H1 (cell line): ENCODE data around the gene KAT2A. TPM values are rescaled to one million over a fixed set of nuclear protein-coding genes. Genes with fewer than 3 reads are reported as not detected.

Experiments
- CTCF ChIA-PET: fragments of 300-600 bp; sonication (Branson Sonifier 250); formaldehyde crosslinking; loops from one replicate; lab custom pipeline; 2021; ENCODE audit not compliant: partially characterized antibody; lab: Charles Lee
- POLR2A ChIA-PET: fragments of 300-600 bp; sonication (Branson Sonifier 250); formaldehyde crosslinking; loops from one replicate; lab custom pipeline; 2021; ENCODE audit warnings: inconsistent platforms; ENCODE audit not compliant: partially characterized antibody; lab: Charles Lee
- DNase-seq, 2 experiments: peaks; one replicate each; pipeline versions ENCODE4 v3.0.0 to v3.0.0-alpha.2; 2010 to 2022; ENCODE audit warnings: low spot score in 2 of 2, low read depth in 1 of 2, mixed read lengths in 1 of 2
- FAIRE-seq: peaks from 2 replicates; lab custom pipeline; 2011; peaks lifted over from hg19 to GRCh38; lab: Jason Lieb, UNC
- H2AFZ ChIP-seq: 2 replicates; pipeline ENCODE4 v1.8.1; 2012; ENCODE audit warnings: low read length, inconsistent platforms
- H2AK5ac ChIP-seq: 2 replicates; pipeline ENCODE4 v1.6.1; 2013; ENCODE audit warnings: low read depth, low read length
- H2BK120ac ChIP-seq: replicated peaks from 2 replicates; pipeline ENCODE3; 2013; ENCODE audit warnings: low read depth, low read length, inconsistent platforms
- H2BK12ac ChIP-seq: 2 replicates; pipeline ENCODE4 v1.6.1; 2013; ENCODE audit warnings: low read depth, low read length
- H2BK15ac ChIP-seq: 2 replicates; pipeline ENCODE4 v1.6.1; 2013; ENCODE audit warnings: low read length
- H2BK20ac ChIP-seq: 2 replicates; pipeline ENCODE4 v1.6.1; 2013; ENCODE audit warnings: low read length
- H2BK5ac ChIP-seq: 2 replicates; pipeline ENCODE4 v1.6.1; 2013; ENCODE audit warnings: low read depth, low read length
- H3K14ac ChIP-seq: 2 replicates; pipeline ENCODE4 v1.6.1; 2013; ENCODE audit warnings: inconsistent platforms; ENCODE audit not compliant: insufficient read length
- H3K18ac ChIP-seq: 2 replicates; pipeline ENCODE4 v1.6.1; 2013; ENCODE audit warnings: low read length; ENCODE audit errors: extremely low read depth
- H3K23ac ChIP-seq: 2 replicates; pipeline ENCODE4 v1.6.1; 2013; ENCODE audit warnings: inconsistent platforms; ENCODE audit not compliant: insufficient read length
- H3K23me2 ChIP-seq: 2 replicates; pipeline ENCODE4 v1.6.1; 2013; ENCODE audit warnings: low read depth, low read length
- H3K27ac ChIP-seq: 2 replicates; pipeline ENCODE4 v1.6.1; 2011; ENCODE audit warnings: low read depth, low read length, inconsistent platforms
- H3K27me3 ChIP-seq, 4 experiments: replicated peaks in 1 of 4; 1 replicate in 1 of 4; 2 replicates in 3 of 4; pipeline versions ENCODE4 v1.6.1 to v1.8.1; 2011 to 2013; ENCODE audit warnings: low read length in 3 of 4, mild to moderate bottlenecking in 3 of 4, inconsistent platforms in 2 of 4, mixed read lengths in 2 of 4, moderate library complexity in 1 of 4; ENCODE audit not compliant: control insufficient read depth in 3 of 4, insufficient read depth in 3 of 4; ENCODE audit errors: extremely low read depth in 1 of 4
- H3K36me3 ChIP-seq, 4 experiments: 2 replicates each; pipeline versions ENCODE4 v1.6.1 to v1.8.1; 2011 to 2013; ENCODE audit warnings: mild to moderate bottlenecking in 4 of 4, low read length in 3 of 4, moderate library complexity in 2 of 4, control low read depth in 1 of 4, inconsistent platforms in 1 of 4; ENCODE audit not compliant: insufficient read depth in 4 of 4, control insufficient read depth in 2 of 4
- H3K4ac ChIP-seq: replicated peaks from 2 replicates; pipeline ENCODE3; 2013; ENCODE audit warnings: low read length, low read depth, mixed read lengths, inconsistent platforms; ENCODE audit not compliant: insufficient read length
- H3K4me1 ChIP-seq, 4 experiments: replicated peaks in 1 of 4; 1 replicate in 1 of 4; 2 replicates in 3 of 4; pipeline versions ENCODE4 v1.6.1 to v1.8.1; 2011 to 2013; ENCODE audit warnings: low read length in 3 of 4, inconsistent platforms in 2 of 4, mixed read lengths in 1 of 4; ENCODE audit not compliant: insufficient read depth in 4 of 4, control insufficient read depth in 3 of 4
- H3K4me2 ChIP-seq, 2 experiments: 2 replicates each; pipeline versions ENCODE4 v1.6.1 to v1.8.1; 2011 to 2013; ENCODE audit warnings: low read depth in 2 of 2, low read length in 2 of 2, control low read depth in 1 of 2, inconsistent platforms in 1 of 2, mild to moderate bottlenecking in 1 of 2; ENCODE audit not compliant: insufficient read depth in 1 of 2
- H3K4me3 ChIP-seq, 4 experiments: fragments of 200-600, 300-600 bp in 1 of 4; sonication (generic), shearing (Covaris generic), sonication (Bioruptor Twin) in 1 of 4; 2 replicates each; pipeline versions ENCODE4 v1.5.1 to v1.8.1; 2011 to 2016; ENCODE audit warnings: low read length in 4 of 4, low read depth in 3 of 4, control low read depth in 2 of 4, inconsistent platforms in 2 of 4, mild to moderate bottlenecking in 2 of 4, mixed read lengths in 1 of 4, moderate library complexity in 1 of 4; ENCODE audit not compliant: insufficient read depth in 2 of 4; ENCODE audit errors: extremely low read depth in 1 of 4
- H3K56ac ChIP-seq: replicated peaks from 2 replicates; pipeline ENCODE3; 2013; ENCODE audit warnings: low read depth, mild to moderate bottlenecking, mixed read lengths, low read length, inconsistent platforms; ENCODE audit not compliant: insufficient read length
- H3K79me1 ChIP-seq: 2 replicates; pipeline ENCODE4 v1.6.1; 2013; ENCODE audit warnings: low read depth, low read length, control low read depth
- H3K79me2 ChIP-seq, 2 experiments: 2 replicates each; pipeline versions ENCODE4 v1.6.1 to v1.8.1; 2012 to 2013; ENCODE audit warnings: low read length in 2 of 2, mild to moderate bottlenecking in 2 of 2, inconsistent platforms in 1 of 2; ENCODE audit not compliant: insufficient read depth in 2 of 2, control insufficient read depth in 1 of 2
- H3K9ac ChIP-seq, 4 experiments: replicated peaks in 1 of 4; 1 replicate in 1 of 4; 2 replicates in 3 of 4; pipeline versions ENCODE4 v1.6.1 to v1.8.1; 2011 to 2013; ENCODE audit warnings: low read depth in 3 of 4, low read length in 3 of 4, control low read depth in 2 of 4, mild to moderate bottlenecking in 2 of 4, moderate library complexity in 2 of 4, inconsistent platforms in 1 of 4; ENCODE audit errors: extremely low read depth in 1 of 4
- H3K9me3 ChIP-seq, 2 experiments: 2 replicates each; pipeline versions ENCODE4 v1.6.1 to v1.8.1; 2012 to 2013; ENCODE audit warnings: mild to moderate bottlenecking in 2 of 2, moderate library complexity in 2 of 2, control low read depth in 1 of 2, inconsistent platforms in 1 of 2, low read depth in 1 of 2, low read length in 1 of 2, mixed read lengths in 1 of 2; ENCODE audit not compliant: insufficient read depth in 2 of 2
- H4K20me1 ChIP-seq, 2 experiments: replicated peaks in 1 of 2; 2 replicates each; pipeline versions ENCODE3 to v1.8.1; 2011 to 2013; ENCODE audit warnings: inconsistent platforms in 2 of 2, low read length in 2 of 2, mild to moderate bottlenecking in 1 of 2; ENCODE audit not compliant: insufficient read depth in 2 of 2, control insufficient read depth in 1 of 2
- H4K5ac ChIP-seq: 2 replicates; pipeline ENCODE4 v1.6.1; 2013; ENCODE audit warnings: low read length, low read depth, mixed read lengths, inconsistent platforms; ENCODE audit not compliant: insufficient read length
- H4K8ac ChIP-seq: 2 replicates; pipeline ENCODE4 v1.8.0; 2013; ENCODE audit warnings: mild to moderate bottlenecking, moderate library complexity, low read length, inconsistent platforms; ENCODE audit not compliant: insufficient read depth; ENCODE audit errors: extremely low read depth
- H4K91ac ChIP-seq: replicated peaks from 2 replicates; pipeline ENCODE3; 2013; ENCODE audit warnings: low read length, mixed read lengths, inconsistent platforms; ENCODE audit not compliant: insufficient read length
- ASH2L ChIP-seq: fragments of 200-600, 300-600 bp; sonication (generic); IDR thresholded peaks from one replicate; pipeline ENCODE4 v1.7.1; 2017; ENCODE audit warnings: low read length
- BRCA1 ChIP-seq: IDR thresholded peaks from 2 replicates; pipeline ENCODE4 v1.6.1; 2012; ENCODE audit warnings: low read depth, low read length, improper control_type of control experiment
- CTBP2 ChIP-seq: IDR thresholded peaks from 2 replicates; pipeline ENCODE4 v1.7.0; 2011; ENCODE audit warnings: borderline replicate concordance, mild to moderate bottlenecking, moderate library complexity, mixed read lengths, low read length; ENCODE audit not compliant: insufficient read depth, insufficient read length
- EZH2 ChIP-seq: fragments of 200-600 bp; sonication (generic); IDR thresholded peaks from 2 replicates; pipeline ENCODE4 v1.7.1; 2012; ENCODE audit warnings: low read depth, mild to moderate bottlenecking, moderate library complexity, low read length, inconsistent platforms; ENCODE audit not compliant: severe bottlenecking
- FOSL1 ChIP-seq: IDR thresholded peaks from 2 replicates; pipeline ENCODE4 v1.6.1; 2011; ENCODE audit warnings: mild to moderate bottlenecking, low read depth, low read length, moderate library complexity; ENCODE audit not compliant: insufficient read depth
- HDAC2 ChIP-seq, 2 experiments: fragments of 300-600 bp in 1 of 2; sonication (generic) in 1 of 2; IDR thresholded peaks; 2 replicates each; pipeline ENCODE4 v1.6.1; 2011 to 2012; ENCODE audit warnings: low read depth in 2 of 2, low read length in 2 of 2, mild to moderate bottlenecking in 2 of 2, moderate library complexity in 2 of 2, borderline replicate concordance in 1 of 2, inconsistent platforms in 1 of 2
- RBBP5 ChIP-seq: IDR thresholded peaks from 2 replicates; pipeline ENCODE4 v1.7.1; 2012; ENCODE audit warnings: low read depth, mild to moderate bottlenecking, inconsistent platforms, low read length, moderate library complexity, borderline replicate concordance
- SRF ChIP-seq: IDR thresholded peaks from 2 replicates; pipeline ENCODE4 v1.6.1; 2011; ENCODE audit warnings: mild to moderate bottlenecking, low read depth, low read length, moderate library complexity
- TEAD4 ChIP-seq: IDR thresholded peaks from 2 replicates; pipeline ENCODE4 v1.6.1; 2012; ENCODE audit warnings: low read depth, low read length, inconsistent platforms, mixed read lengths
- YY1 ChIP-seq: IDR thresholded peaks from 2 replicates; pipeline ENCODE4 v1.6.1; 2011; ENCODE audit warnings: low read depth, mild to moderate bottlenecking, low read length
- ZNF274 ChIP-seq: IDR thresholded peaks from 2 replicates; pipeline ENCODE4 v1.7.0; 2012; ENCODE audit warnings: low read length, borderline replicate concordance; ENCODE audit errors: extremely low read depth
- WGBS, 2 experiments: shearing (Covaris generic) in 1 of 2; methylation state at CpG; one replicate each; pipeline versions ENCODE4 v1.1.6 to v1.1.7; 2013 to 2015; ENCODE audit warnings: low lambda C conversion rate in 2 of 2, mixed read lengths in 2 of 2, inconsistent platforms in 1 of 2, low coverage in 1 of 2, missing lambda C conversion rate in 1 of 2; ENCODE audit not compliant: insufficient replicate concordance in 2 of 2, insufficient coverage in 1 of 2, insufficient read length in 1 of 2; ENCODE audit errors: extremely low coverage in 1 of 2, missing lambda C conversion rate in 1 of 2; 5-methylcytosine and 5-hydroxymethylcytosine counted together
- polyA plus RNA-seq, 7 experiments: library from polyadenylated mRNA; depleted of rRNA in 3 of 7; stranded (reverse) in 5 of 7; unstranded in 2 of 7; fragments of >200 nt in 5 of 7; fragments of 200-250 nt in 2 of 7; gene quantifications; 1 replicate in 5 of 7; 2 replicates in 1 of 7; 4 replicates in 1 of 7; pipeline versions ENCODE4 v1.2.1 to v1.2.3, GENCODE V29; 2011 to 2013; ENCODE audit warnings: missing spikeins in 2 of 7, mixed read lengths in 2 of 7
- total RNA-seq: library from RNA; stranded (reverse); fragmentation: NEBNext Ultra II Directional; extraction: Animal tissue kit (Norgen Biotek cat#: 25700); gene quantifications from 2 replicates; pipeline ENCODE4 v1.2.1, GENCODE V29; 2021

KAT2A gene
- total and polyA plus RNA-seq, 2 of the 8 experiments (the other 6 are each of a cell fraction or from before 2014, with no cell fraction given), result 34.2 to 40.1 TPM

DNA sequence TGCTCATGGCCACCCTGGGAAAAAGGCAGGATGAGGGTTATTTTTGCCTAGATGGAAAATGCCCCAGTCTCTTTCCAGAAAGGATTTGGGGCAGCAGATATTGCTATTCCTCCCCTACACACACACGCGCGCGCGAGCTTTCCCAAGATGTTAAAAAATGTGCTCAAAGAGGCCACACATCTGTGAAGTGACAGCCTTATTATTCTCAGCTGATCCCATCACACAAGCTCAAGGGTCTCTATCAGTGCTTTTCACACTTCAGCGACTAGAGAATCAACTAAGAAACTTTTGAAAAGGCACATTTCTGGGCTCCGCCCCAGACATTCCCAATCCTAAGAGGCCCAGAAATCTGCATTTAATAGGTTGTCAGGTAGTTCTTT is 39.4 kb upstream of the KAT2A start:
- H3K27ac ChIP-seq, result no peak overlapping the region
- H3K9me3 ChIP-seq, result no peaks in the 10 kb centered on the region
- H3K27me3 ChIP-seq, result no peaks in the 10 kb centered on the region
- H3K14ac ChIP-seq, result no peak overlapping the region
- H2AFZ ChIP-seq, result no peak overlapping the region
- H4K5ac ChIP-seq, result no peak overlapping the region
- H3K56ac ChIP-seq, result no peak overlapping the region
- ChIA-PET CTCF (interaction anchor here (1.0 to 2.2 kb wide), 3 partner anchors 19 to 44 kb away, joined by 3 to 5 read pairs (median 4); partner anchors contain the start of gene GHDC), POLR2A (interaction anchor here (0.9 kb wide), 1 partner anchor 242 kb away, joined by 3 read pairs; the partner anchor contains the start of gene ACLY)
- no peak overlapping the region for H2BK120ac ChIP-seq
- DNase-seq (no peak), FAIRE-seq (no peak)
- H3K79me2 ChIP-seq, result no peaks in the 10 kb centered on the region
- H3K23ac ChIP-seq, result no peak overlapping the region
- H2BK15ac ChIP-seq, result no peak overlapping the region
- H3K4ac ChIP-seq, result no peak overlapping the region
- TF ChIP-seq ZNF274 (no peak), SRF (no peak), RBBP5 (no peak), EZH2 (no peak), YY1 (no peak), ASH2L (no peak), BRCA1 (no peak), FOSL1 (no peak), HDAC2 (IDR thresholded peaks at IDR 0.05; ENCODE audit: borderline replicate concordance in 1 of 2, low read depth in 2 of 2, low read length in 2 of 2) (no peak), CTBP2 (no peak), TEAD4 (no peak)
- H3K4me2 ChIP-seq, result no peak overlapping the region
- H3K18ac ChIP-seq, result no peak overlapping the region
- no peak overlapping the region for H4K91ac ChIP-seq
- H3K36me3 ChIP-seq, result no peaks in the 10 kb centered on the region
- H3K4me1 ChIP-seq, result peaks cover 0 to 8% (median 4%) of the 10 kb centered on the region in 4 experiments; a peak in 5 of 7 replicates
- no peak overlapping the region for H2BK12ac ChIP-seq
- H3K23me2 ChIP-seq, result peaks cover 4% of the 10 kb centered on the region; the same call in 1 of the 2 replicates
- no peak overlapping the region for H2BK5ac ChIP-seq
- H3K79me1 ChIP-seq, result no peaks in the 10 kb centered on the region
- H2BK20ac ChIP-seq, result no peak overlapping the region
- no peak overlapping the region for H2AK5ac ChIP-seq
- no peak overlapping the region; the same call in 1 of the 2 replicates for H4K8ac ChIP-seq
- no peak overlapping the region for H3K4me3 ChIP-seq
- H4K20me1 ChIP-seq, result no peaks in the 10 kb centered on the region
- 93% methylated on average over 7 of the region's 7 CpGs; no CpG with 5 or more reads in 1 of the 2 experiments for WGBS, 2 experiments
- no peak overlapping the region for H3K9ac ChIP-seq
